ENCODE results near the gene SWT1. TPM values are rescaled to one million over a fixed set of nuclear protein-coding genes. Genes with fewer than 3 reads are reported as not detected.
A peak's percentile ranks its signal among the peaks of the same experiment; 100 is the strongest.

Gene SWT1
- total and polyA plus RNA-seq, 9 of the 15 experiments (the other 6 are each of a cell fraction or from before 2014, with no cell fraction given) = 1.5 to 3.4 (median 2.3) TPM

DNA sequence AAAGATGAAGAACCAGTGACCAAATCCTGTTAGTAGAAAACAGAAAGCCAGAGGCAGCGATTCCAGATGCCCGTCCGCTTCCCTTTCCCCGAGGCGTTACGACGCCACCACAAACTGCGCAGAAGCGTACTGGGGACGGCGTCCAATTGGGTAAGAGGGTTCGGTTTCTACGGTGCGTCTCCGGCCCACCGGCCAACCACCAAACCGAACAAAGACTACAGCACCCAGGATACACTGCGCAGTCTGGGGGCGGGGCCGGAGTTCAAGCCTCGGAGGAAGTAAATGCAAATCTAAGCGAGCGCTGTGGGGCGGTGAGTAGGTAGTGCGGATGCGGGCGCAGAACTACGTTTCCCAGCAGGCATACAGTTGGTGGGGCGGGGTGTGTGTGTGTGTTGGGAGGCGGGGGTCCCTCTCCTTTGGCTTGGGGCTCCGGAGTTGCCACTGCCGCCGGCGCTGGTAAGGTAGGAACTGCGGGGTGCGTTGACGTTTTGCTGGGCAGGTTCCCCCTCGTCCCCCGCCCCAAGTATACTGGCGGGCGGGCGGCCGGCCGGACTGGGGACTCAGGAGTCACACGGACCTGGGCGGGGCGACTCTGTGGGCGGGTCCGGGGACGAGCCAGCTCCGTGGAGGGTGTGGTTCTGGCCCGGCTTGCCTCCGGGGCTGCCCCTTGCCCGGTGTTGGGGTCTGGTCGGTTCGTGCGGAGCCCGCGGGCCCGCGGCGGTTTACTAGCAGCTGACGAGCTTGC, at the start of gene SWT1, which contains the start of gene TRMT1L (continued):
- no peak for TF ChIP-seq ZNF133 (CRISPR knock-in tag; IDR thresholded peaks at IDR 0.05)
- peak; percentile 49; the same call in 1 of the 2 replicates for TF ChIP-seq RB1 (IDR thresholded peaks at IDR 0.05; ENCODE audit: low read depth)
- TF ChIP-seq SUPT5H (IDR thresholded peaks at IDR 0.05) = peak; percentile 96
- TF ChIP-seq ZNF384 (IDR thresholded peaks at IDR 0.05; ENCODE audit: low read depth, low read length) = no peak
- TF ChIP-seq, protein P1, sequence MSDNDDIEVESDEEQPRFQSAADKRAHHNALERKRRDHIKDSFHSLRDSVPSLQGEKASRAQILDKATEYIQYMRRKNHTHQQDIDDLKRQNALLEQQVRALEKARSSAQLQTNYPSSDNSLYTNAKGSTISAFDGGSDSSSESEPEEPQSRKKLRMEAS (CRISPR knock-in tag; IDR thresholded peaks at IDR 0.05) = 0 out of 2 replicates have a peak, but pooled peaks have one; percentile 23
- TF ChIP-seq MITF (IDR thresholded peaks at IDR 0.05) = 0 out of 2 replicates have a peak, but pooled peaks have one; percentile 38
- peak; percentile 44; the same call in 1 of the 2 replicates for TF ChIP-seq JUND (IDR thresholded peaks at IDR 0.05; ENCODE audit: borderline replicate concordance, low read depth, low read length)
- TF ChIP-seq JUND (tag; IDR thresholded peaks at IDR 0.05; ENCODE audit: borderline replicate concordance, low read depth, low read length) = peak; percentile 43; the same call in 1 of the 3 replicates
- TF ChIP-seq ZNF592 (IDR thresholded peaks at IDR 0.05) = no peak
- no peak for TF ChIP-seq ZNF444 (CRISPR knock-in tag; IDR thresholded peaks at IDR 0.05)
- 0 out of 2 replicates have a peak, but pooled peaks have one; percentile 10 for TF ChIP-seq DPF2 (IDR thresholded peaks at IDR 0.05)
- no peak; the same call in none of the 2 replicates for TF ChIP-seq CREB1 (IDR thresholded peaks at IDR 0.05)
- TF ChIP-seq CREB1 (CRISPR knock-in tag; IDR thresholded peaks at IDR 0.05) = peak; percentile 84
- peak; percentile 96 for TF ChIP-seq POLR2A (conservative IDR thresholded peaks at IDR 0.05)
- peak; percentile 82 for TF ChIP-seq EGR1 (conservative IDR thresholded peaks at IDR 0.05)
- TF ChIP-seq ELK1 (CRISPR knock-in tag; IDR thresholded peaks at IDR 0.05) = no peak
- peak; percentile 98 for TF ChIP-seq NR2C1 (IDR thresholded peaks at IDR 0.05)
- TF ChIP-seq NR2C1 (tag; IDR thresholded peaks at IDR 0.05) = peak; percentile 99
- peak; percentile 93 for TF ChIP-seq POLR2B (IDR thresholded peaks at IDR 0.05; ENCODE audit: low read depth, partially characterized antibody)
- TF ChIP-seq HNRNPL (IDR thresholded peaks at IDR 0.05; ENCODE audit: low read depth, low read length) = no peak
- no peak for TF ChIP-seq EZH2 (IDR thresholded peaks at IDR 0.05; ENCODE audit: borderline replicate concordance, low read depth, low read length)
- TF ChIP-seq SMAD4 (CRISPR knock-in tag; conservative IDR thresholded peaks at IDR 0.05) = no peak
- TF ChIP-seq HNRNPK (IDR thresholded peaks at IDR 0.05; ENCODE audit: low read depth, low read length, poor library complexity, severe bottlenecking) = no peak
